Karpas-422 (cell line): ENCODE results near the gene HAUS3. TPM values are rescaled to one million over a fixed set of nuclear protein-coding genes. Genes with fewer than 3 reads are reported as not detected.

ENCODE experiments used
- DNase-seq: peaks from one replicate; pipeline ENCODE4 v3.0.0-alpha.2; 2015
- H2AFZ ChIP-seq: fragments of 200-600 bp; sonication (generic); 2 replicates; pipeline ENCODE4 v1.6.1; 2014; ENCODE audit warnings: antibody characterized with exemption, low read length, mixed read lengths
- H3K27ac ChIP-seq: fragments of 200-600 bp; sonication (generic); 2 replicates; pipeline ENCODE4 v1.5.1; 2014; ENCODE audit warnings: mild to moderate bottlenecking, low read length, moderate library complexity
- H3K27me3 ChIP-seq: fragments of 200-600 bp; sonication (generic); 2 replicates; pipeline ENCODE4 v1.6.1; 2014; ENCODE audit warnings: low read length, mixed read lengths
- H3K36me3 ChIP-seq: fragments of 200-600 bp; sonication (generic); 2 replicates; pipeline ENCODE4 v1.6.1; 2014; ENCODE audit warnings: low read length, mixed read lengths; ENCODE audit not compliant: insufficient read depth
- H3K4me1 ChIP-seq: fragments of 200-600 bp; sonication (generic); 2 replicates; pipeline ENCODE4 v1.6.1; 2014; ENCODE audit warnings: mild to moderate bottlenecking, low read length, mixed read lengths
- H3K4me2 ChIP-seq: fragments of 200-600 bp; sonication (generic); 2 replicates; pipeline ENCODE4 v1.6.1; 2014; ENCODE audit warnings: low read length, low read depth, mild to moderate bottlenecking; ENCODE audit not compliant: poor library complexity, severe bottlenecking
- H3K4me3 ChIP-seq: fragments of 200-600 bp; sonication (generic); 2 replicates; pipeline ENCODE4 v1.5.1; 2014; ENCODE audit warnings: mild to moderate bottlenecking, antibody characterized with exemption, low read length, mixed read lengths
- H3K79me2 ChIP-seq: fragments of 200-600 bp; sonication (generic); 2 replicates; pipeline ENCODE4 v1.6.1; 2014; ENCODE audit warnings: mild to moderate bottlenecking, low read length, mixed read lengths
- H3K9ac ChIP-seq: fragments of 200-600 bp; sonication (generic); 2 replicates; pipeline ENCODE4 v1.6.0; 2014; ENCODE audit warnings: low read length
- H3K9me2 ChIP-seq: fragments of 200-600 bp; sonication (generic), shearing (Covaris generic); replicated peaks from 2 replicates; pipeline ENCODE4 v1.6.0; 2014; ENCODE audit warnings: mild to moderate bottlenecking, low read length, moderate library complexity; ENCODE audit not compliant: insufficient read depth
- H3K9me3 ChIP-seq: fragments of 300-700, 200-600 bp; sonication (generic); 2 replicates; pipeline ENCODE4 v1.6.1; 2014; ENCODE audit warnings: low read length, mixed read lengths
- H4K20me1 ChIP-seq: fragments of 200-600 bp; sonication (generic); 2 replicates; pipeline ENCODE4 v1.6.1; 2014; ENCODE audit warnings: mild to moderate bottlenecking, antibody characterized with exemption, low read length, low read depth; ENCODE audit not compliant: insufficient read depth
- total RNA-seq: library from RNA; depleted of rRNA; stranded (reverse); fragments of >200 nt; shearing (Covaris generic); gene quantifications from 2 replicates; pipeline ENCODE4 v1.2.3, GENCODE V29; 2014; ENCODE audit warnings: low replicate concordance

HAUS3 gene
- total RNA-seq, 1 experiment from 2014 or later: 14.6 TPM

GRCh38 chr4:2252530-2253091, 10.7 kb upstream of the HAUS3 start:
- no peaks in the 10 kb centered on the region for H4K20me1 ChIP-seq

GRCh38 chr4:2251795-2252529, 10.0 kb upstream of the HAUS3 start:
- H4K20me1 ChIP-seq: no peaks in the 10 kb centered on the region
- no peaks in the 10 kb centered on the region for H3K4me1 ChIP-seq
- H2AFZ ChIP-seq: no peak overlapping the region
- no peaks in the 10 kb centered on the region for H3K36me3 ChIP-seq
- no peaks in the 10 kb centered on the region for H3K9me2 ChIP-seq
- H3K79me2 ChIP-seq: no peaks in the 10 kb centered on the region
- H3K4me2 ChIP-seq: no peak overlapping the region
- no peaks in the 10 kb centered on the region for H3K27me3 ChIP-seq
- DNase-seq: no peak
- no peaks in the 10 kb centered on the region for H3K9me3 ChIP-seq
- no peak overlapping the region for H3K27ac ChIP-seq
- no peak overlapping the region for H3K9ac ChIP-seq
- no peak overlapping the region for H3K4me3 ChIP-seq

More at GRCh38 chr4:2252530-2253091, 10.7 kb upstream of the HAUS3 start:
- Histone ChIP-seq H3K9me3 (no peaks in the 10 kb centered on the region), H3K9ac (no peak overlapping the region), H2AFZ (no peak overlapping the region), H3K4me3 (no peak overlapping the region), H3K4me1 (no peaks in the 10 kb centered on the region), H3K79me2 (peaks cover 3% of the 10 kb centered on the region; the same call in 1 of the 2 replicates), H3K4me2 (no peak overlapping the region), H3K27me3 (no peaks in the 10 kb centered on the region), H3K36me3 (no peaks in the 10 kb centered on the region), H3K27ac (no peak overlapping the region), H3K9me2 (no peaks in the 10 kb centered on the region)
- DNase-seq: no peak

DNA sequence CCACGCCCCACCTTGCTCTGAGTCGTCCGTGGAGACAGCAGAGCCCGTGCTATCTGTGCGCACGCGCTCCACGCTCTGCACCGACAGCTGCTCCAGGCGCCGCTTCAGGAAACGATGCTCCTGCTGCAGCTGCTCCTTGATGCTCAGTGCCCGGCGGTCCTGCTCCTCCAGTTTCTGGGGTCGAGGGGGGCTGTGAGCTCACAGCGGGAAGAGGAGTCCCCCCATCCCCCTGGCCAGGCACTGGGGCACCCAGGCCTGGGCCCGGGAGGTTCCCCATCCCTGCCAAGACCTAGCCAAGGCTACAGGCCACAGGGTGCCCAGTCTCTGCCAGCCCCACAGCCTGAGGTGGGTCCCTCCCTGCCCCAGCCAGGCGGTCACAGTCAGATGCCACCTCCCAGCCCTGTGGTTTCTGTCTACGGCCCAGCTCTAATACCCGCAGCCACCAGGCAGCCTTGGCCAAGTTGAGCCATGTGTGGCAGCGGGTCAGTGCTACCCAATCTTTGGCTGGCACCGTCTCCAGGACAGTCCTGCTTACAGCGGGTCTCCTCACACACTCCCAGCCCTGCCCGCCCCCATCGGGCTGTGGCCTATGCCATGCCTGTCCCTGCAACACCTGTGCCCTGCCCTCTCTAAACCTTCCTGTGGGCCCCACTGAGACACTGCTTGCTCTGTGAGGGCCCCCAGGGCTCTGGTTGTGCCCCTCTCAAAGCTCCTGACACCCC, 9.3 kb upstream of the HAUS3 start:
- Histone ChIP-seq H3K27me3 (no peaks in the 10 kb centered on the region), H3K4me1 (no peaks in the 10 kb centered on the region), H3K9me2 (no peaks in the 10 kb centered on the region), H3K9ac (no peak overlapping the region), H2AFZ (no peak overlapping the region), H3K27ac (no peak overlapping the region), H4K20me1 (no peaks in the 10 kb centered on the region), H3K79me2 (no peaks in the 10 kb centered on the region), H3K36me3 (no peaks in the 10 kb centered on the region), H3K4me2 (no peak overlapping the region), H3K9me3 (no peaks in the 10 kb centered on the region), H3K4me3 (no peak overlapping the region)
- no peak for DNase-seq

DNA sequence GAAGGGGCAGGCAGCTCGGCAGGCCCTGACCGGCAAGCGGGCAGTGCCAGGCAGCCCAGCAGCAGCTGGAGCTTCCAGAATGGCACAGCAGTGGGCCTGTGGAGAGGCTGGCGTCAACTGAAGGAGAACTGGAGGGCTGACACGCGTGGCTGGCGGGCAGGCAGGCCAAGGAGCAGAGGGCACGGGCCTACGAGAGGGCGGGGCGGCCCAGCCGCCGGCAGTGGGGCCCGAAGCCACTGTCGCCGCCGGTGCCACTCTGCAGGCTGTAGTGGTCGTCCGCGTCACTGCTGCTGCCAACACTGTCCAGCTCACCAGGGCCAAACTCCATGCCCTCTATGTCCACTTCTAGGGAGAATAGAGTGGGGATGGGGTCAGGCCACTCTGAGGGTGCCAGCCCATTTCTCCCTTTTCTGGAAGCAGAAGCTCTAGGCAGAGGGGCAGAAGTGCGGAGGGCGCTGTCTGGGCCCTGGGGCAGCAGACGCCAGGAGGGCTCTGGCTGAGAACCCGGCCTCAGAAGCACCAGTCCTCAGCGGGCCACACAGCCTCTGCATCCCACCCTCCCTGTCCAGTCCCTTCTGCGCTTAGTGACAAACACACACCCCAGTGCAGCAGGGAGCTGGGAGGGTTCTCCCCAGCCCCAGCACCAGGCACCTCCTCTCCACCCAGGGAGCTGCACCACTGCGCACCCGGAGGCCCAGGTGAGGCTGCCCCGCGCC, 8.6 kb upstream of the HAUS3 start:
- Histone ChIP-seq H3K27ac (no peak overlapping the region), H3K36me3 (no peaks in the 10 kb centered on the region), H3K9ac (no peak overlapping the region), H3K4me1 (no peaks in the 10 kb centered on the region; the same call in 1 of the 2 replicates), H3K4me2 (no peak overlapping the region), H3K4me3 (no peak overlapping the region), H3K27me3 (no peaks in the 10 kb centered on the region), H3K79me2 (no peaks in the 10 kb centered on the region), H4K20me1 (no peaks in the 10 kb centered on the region), H3K9me3 (no peaks in the 10 kb centered on the region), H3K9me2 (no peaks in the 10 kb centered on the region), H2AFZ (no peak overlapping the region)
- DNase-seq: no peak

- H3K9ac ChIP-seq: no peak overlapping the region
- H3K4me2 ChIP-seq: no peak overlapping the region
- DNase-seq: no peak
- peaks cover 5% of the 10 kb centered on the region for H3K4me1 ChIP-seq
- no peak overlapping the region for H3K27ac ChIP-seq
- no peaks in the 10 kb centered on the region for H4K20me1 ChIP-seq
- H3K27me3 ChIP-seq: no peaks in the 10 kb centered on the region
- no peak overlapping the region for H2AFZ ChIP-seq
- no peaks in the 10 kb centered on the region for H3K36me3 ChIP-seq
- no peak overlapping the region for H3K4me3 ChIP-seq
- H3K79me2 ChIP-seq: no peaks in the 10 kb centered on the region
- H3K9me2 ChIP-seq: no peaks in the 10 kb centered on the region
- no peaks in the 10 kb centered on the region for H3K9me3 ChIP-seq
Measured at GRCh38 chr4:2249526-2250356, 7.8 kb upstream of the HAUS3 start.

- H3K27me3 ChIP-seq: no peaks in the 10 kb centered on the region
- DNase-seq: no peak
- no peak overlapping the region for H3K9ac ChIP-seq
- no peak overlapping the region for H3K4me2 ChIP-seq
- no peaks in the 10 kb centered on the region for H3K79me2 ChIP-seq
- H3K27ac ChIP-seq: no peak overlapping the region
- no peaks in the 10 kb centered on the region for H3K36me3 ChIP-seq
- H2AFZ ChIP-seq: no peak overlapping the region
- H3K9me2 ChIP-seq: no peaks in the 10 kb centered on the region
- H3K9me3 ChIP-seq: no peaks in the 10 kb centered on the region
- no peaks in the 10 kb centered on the region for H4K20me1 ChIP-seq
- no peak overlapping the region for H3K4me3 ChIP-seq
- H3K4me1 ChIP-seq: peaks cover 14% of the 10 kb centered on the region
Measured at GRCh38 chr4:2248821-2249261, 6.9 kb upstream of the HAUS3 start.

GRCh38 chr4:2248044-2248780, 6.3 kb upstream of the HAUS3 start:
- Histone ChIP-seq H3K4me2 (no peak overlapping the region), H3K36me3 (no peaks in the 10 kb centered on the region)
- no peak for DNase-seq

More at GRCh38 chr4:2248044-2248780, 6.3 kb upstream of the HAUS3 start:
- Histone ChIP-seq H3K9me2 (no peaks in the 10 kb centered on the region), H3K9me3 (no peaks in the 10 kb centered on the region), H3K27ac (no peak overlapping the region), H3K79me2 (no peaks in the 10 kb centered on the region), H3K4me3 (no peak overlapping the region), H2AFZ (no peak overlapping the region), H4K20me1 (no peaks in the 10 kb centered on the region), H3K4me1 (peaks cover 20% of the 10 kb centered on the region), H3K9ac (no peak overlapping the region), H3K27me3 (no peaks in the 10 kb centered on the region)
